HepG2 (cell line): ENCODE measurements around the gene LDLRAD4. TPM values are rescaled to one million over a fixed set of nuclear protein-coding genes. Genes with fewer than 3 reads are reported as not detected.

ENCODE experiments used
- ATAC-seq: fragments of 200-7000 bp; cut with Tn5 transposase; 3 replicates; pipeline ENCODE4 v1.9.1; 2020; ENCODE audit warnings: mild to moderate bottlenecking, moderate library complexity
- BruUV-seq: library from RNA; stranded (reverse); fragments of 400-500 nt; replicated peaks from 2 replicates; lab custom pipeline; 2021; lab: Mats Ljungman, UMichigan
- CTCF ChIA-PET: fragments of 300-600 bp; formaldehyde crosslinking; extraction: SDS; loops from one replicate; lab custom pipeline; 2021; ENCODE audit warnings: low total read pairs, inconsistent platforms, low intra/inter-chr PET ratio; lab: Yijun Ruan, JAX
- POLR2A ChIA-PET: fragments of 350-600 bp; sonication (Branson Sonifier 250); formaldehyde crosslinking; loops from one replicate; lab custom pipeline; 2020; ENCODE audit warnings: antibody characterized with exemption, inconsistent platforms; lab: Yijun Ruan, JAX
- DNase-seq: peaks from one replicate; pipeline ENCODE4 v3.0.0-alpha.2; 2015; ENCODE audit warnings: low spot score
- FAIRE-seq: peaks from 3 replicates; lab custom pipeline; 2011; peaks lifted over from hg19 to GRCh38; lab: Jason Lieb, UNC
- H2AFZ ChIP-seq: one replicate; pipeline ENCODE4 v1.6.1; 2011; ENCODE audit warnings: low read length, inconsistent platforms
- H3K27ac ChIP-seq: fragments of 300-600 bp; 3 replicates; pipeline ENCODE4 v1.8.0; 2011; ENCODE audit warnings: mixed run types, mild to moderate bottlenecking, mixed read lengths, low read length, inconsistent platforms; ENCODE audit not compliant: insufficient read depth; ENCODE audit errors: extremely low read length
- H3K27me3 ChIP-seq, 2 experiments: fragments of 200-600 bp in 1 of 2; 2 replicates in 1 of 2; 3 replicates in 1 of 2; pipeline versions ENCODE4 v1.6.0 to v1.8.0; 2011; ENCODE audit warnings: low read length in 2 of 2, mild to moderate bottlenecking in 2 of 2, moderate library complexity in 2 of 2, inconsistent platforms in 1 of 2; ENCODE audit not compliant: insufficient read depth in 2 of 2, control insufficient read depth in 1 of 2
- H3K36me3 ChIP-seq, 2 experiments: fragments of 200-600 bp in 1 of 2; replicated peaks in 1 of 2; 2 replicates in 1 of 2; 3 replicates in 1 of 2; pipeline versions ENCODE4 v1.5.1 to v1.8.0; 2011; ENCODE audit warnings: low read length in 2 of 2, inconsistent platforms in 1 of 2; ENCODE audit not compliant: insufficient read depth in 2 of 2, control insufficient read depth in 1 of 2
- H3K4me1 ChIP-seq: 2 replicates; pipeline ENCODE4 v1.5.1; 2012; ENCODE audit warnings: low read length, inconsistent platforms; ENCODE audit not compliant: insufficient read depth
- H3K4me2 ChIP-seq: 2 replicates; pipeline ENCODE4 v1.6.0; 2011; ENCODE audit warnings: low read depth, low read length, inconsistent platforms
- H3K4me3 ChIP-seq, 3 experiments: fragments of 200-600 bp in 1 of 3; sonication (generic), shearing (Covaris generic) in 1 of 3; replicated peaks in 1 of 3; 2 replicates each; pipeline ENCODE4 v1.5.1; 2011 to 2016; ENCODE audit warnings: low read length in 3 of 3, inconsistent platforms in 2 of 3, low read depth in 2 of 3, mild to moderate bottlenecking in 2 of 3, control low read depth in 1 of 3, mixed read lengths in 1 of 3; ENCODE audit not compliant: insufficient read depth in 1 of 3
- H3K79me2 ChIP-seq: one replicate; pipeline ENCODE4 v1.6.1; 2011; ENCODE audit warnings: low read length, inconsistent platforms; ENCODE audit not compliant: insufficient read depth
- H3K9ac ChIP-seq: 2 replicates; pipeline ENCODE4 v1.6.0; 2011; ENCODE audit warnings: mild to moderate bottlenecking, low read depth, low read length, inconsistent platforms; ENCODE audit not compliant: insufficient read depth
- H3K9me3 ChIP-seq: 2 replicates; pipeline ENCODE4 v1.5.1; 2012; ENCODE audit warnings: mild to moderate bottlenecking, low read length
- H4K20me1 ChIP-seq: 2 replicates; pipeline ENCODE4 v1.6.0; 2011; ENCODE audit warnings: inconsistent platforms, mild to moderate bottlenecking, low read length, moderate library complexity; ENCODE audit not compliant: insufficient read depth
- AHR ChIP-seq: IDR thresholded peaks from 2 replicates; pipeline ENCODE4 v1.6.1; 2018; ENCODE audit warnings: missing genetic modification reagents, missing compliant biosample characterization
- HNF4G ChIP-seq, 2 experiments: sonication (generic) in 1 of 2; formaldehyde crosslinking in 1 of 2; IDR thresholded peaks; 2 replicates each; pipeline versions ENCODE4 v1.4.0 to v1.6.1; 2011 to 2020; ENCODE audit warnings: borderline replicate concordance in 2 of 2, low read depth in 2 of 2, mild to moderate bottlenecking in 2 of 2, low read length in 1 of 2, missing genetic modification reagents in 1 of 2, moderate library complexity in 1 of 2
- NFYB ChIP-seq: sonication (generic); formaldehyde crosslinking; IDR thresholded peaks from 2 replicates; pipeline ENCODE4 v1.4.0; 2020; ENCODE audit warnings: missing genetic modification reagents
- RBFOX2 ChIP-seq: fragments of 200-400 bp; formaldehyde crosslinking; IDR thresholded peaks from 2 replicates; pipeline ENCODE4 v1.6.1; 2017; ENCODE audit warnings: low read depth, mild to moderate bottlenecking, low read length
- SRY ChIP-seq: sonication (generic); formaldehyde crosslinking; IDR thresholded peaks from 2 replicates; pipeline ENCODE4 v1.8.0; 2022; ENCODE audit warnings: mild to moderate bottlenecking, missing genetic modification reagents
- ZBTB34 ChIP-seq: sonication (generic); formaldehyde crosslinking; IDR thresholded peaks from 2 replicates; pipeline ENCODE4 v1.8.0; 2022; ENCODE audit warnings: mild to moderate bottlenecking, missing genetic modification reagents
- ZBTB44 ChIP-seq: sonication (generic); formaldehyde crosslinking; IDR thresholded peaks from 2 replicates; pipeline ENCODE4 v1.4.0; 2020; ENCODE audit warnings: missing genetic modification reagents
- ZBTB7B ChIP-seq: sonication (generic); formaldehyde crosslinking; IDR thresholded peaks from 2 replicates; pipeline ENCODE4 v1.4.0; 2020; ENCODE audit warnings: missing genetic modification reagents
- ZNF260 ChIP-seq: sonication (generic); formaldehyde crosslinking; IDR thresholded peaks from 2 replicates; pipeline ENCODE4 v1.4.0; 2020; ENCODE audit warnings: missing genetic modification reagents, low read depth, mild to moderate bottlenecking, borderline replicate concordance
- ZNF274 ChIP-seq: sonication (generic); formaldehyde crosslinking; IDR thresholded peaks from 2 replicates; pipeline ENCODE4 v1.5.1; 2020; ENCODE audit warnings: mild to moderate bottlenecking, missing genetic modification reagents
- ZNF430 ChIP-seq: sonication (generic); formaldehyde crosslinking; IDR thresholded peaks from 2 replicates; pipeline ENCODE4 v1.9.0; 2021; ENCODE audit warnings: mild to moderate bottlenecking, missing genetic modification reagents
- ZNF598 ChIP-seq: sonication (generic); formaldehyde crosslinking; IDR thresholded peaks from 2 replicates; pipeline ENCODE4 v1.5.1; 2020; ENCODE audit warnings: mild to moderate bottlenecking, missing genetic modification reagents, borderline replicate concordance
- ZNF605 ChIP-seq: sonication (generic); formaldehyde crosslinking; IDR thresholded peaks from 2 replicates; pipeline ENCODE4 v1.8.0; 2022; ENCODE audit warnings: mild to moderate bottlenecking, missing genetic modification reagents
- ZNF800 ChIP-seq: sonication (generic); formaldehyde crosslinking; IDR thresholded peaks from 2 replicates; pipeline ENCODE4 v1.4.0; 2020; ENCODE audit warnings: missing genetic modification reagents
- WGBS: methylation state at CpG from one replicate; pipeline ENCODE4 v1.1.6; 2017; ENCODE audit warnings: low lambda C conversion rate; 5-methylcytosine and 5-hydroxymethylcytosine counted together
- in situ Hi-C: cut with HindIII; loops from 2 replicates; pipeline ENCODE4 v1.10.0; 2017; ENCODE audit warnings: low pct_unique_long_range_greater_than_20kb; ENCODE audit not compliant: extremely low pct_ligation_motif_present
- intact Hi-C: fragments of 100-400 bp; cut with micrococcal nuclease; formaldehyde crosslinking; loops from one replicate; pipeline ENCODE4 v1.10.0; 2022; ENCODE audit not compliant: unreplicated experiment
- polyA plus RNA-seq, 8 experiments: library from polyadenylated mRNA; depleted of rRNA in 3 of 8; stranded (reverse) in 7 of 8; unstranded in 1 of 8; fragments of >200 nt; fragmentation: Illumina TruSeq in 4 of 8; extraction: Trizol in 4 of 8; gene quantifications; 2 replicates each; pipeline versions ENCODE4 v1.2.1 to v1.2.3, GENCODE V29; 2011 to 2016; ENCODE audit warnings: low read depth in 4 of 8, missing spikeins in 1 of 8, mixed read lengths in 1 of 8; ENCODE audit not compliant: insufficient read depth in 1 of 8
- total RNA-seq, 5 experiments: library from RNA; depleted of rRNA; stranded (reverse); fragments of >200 nt; fragmentation: Illumina TruSeq; extraction: Trizol; gene quantifications; 2 replicates each; pipeline ENCODE4 v1.2.3, GENCODE V29; 2016; ENCODE audit warnings: low read depth in 1 of 5
- TF ChIP-seq, protein P1 (sequence below): sonication (generic); formaldehyde crosslinking; IDR thresholded peaks from 2 replicates; pipeline ENCODE4 v1.5.1; 2020; ENCODE audit warnings: missing genetic modification reagents, mild to moderate bottlenecking, borderline replicate concordance
- TF ChIP-seq, protein P2 (sequence below), 2 experiments: sonication (generic) in 1 of 2; formaldehyde crosslinking in 1 of 2; IDR thresholded peaks; 2 replicates each; pipeline versions ENCODE4 v1.4.0 to v1.6.1; 2018 to 2020; ENCODE audit warnings: missing genetic modification reagents in 2 of 2, borderline replicate concordance in 1 of 2, low read depth in 1 of 2, mild to moderate bottlenecking in 1 of 2, missing biosample characterization in 1 of 2

Gene LDLRAD4
- total and polyA plus RNA-seq, 2 of the 13 experiments (the other 11 are each of a cell fraction or from before 2014, with no cell fraction given): 13.6 to 20.9 TPM

DNA sequence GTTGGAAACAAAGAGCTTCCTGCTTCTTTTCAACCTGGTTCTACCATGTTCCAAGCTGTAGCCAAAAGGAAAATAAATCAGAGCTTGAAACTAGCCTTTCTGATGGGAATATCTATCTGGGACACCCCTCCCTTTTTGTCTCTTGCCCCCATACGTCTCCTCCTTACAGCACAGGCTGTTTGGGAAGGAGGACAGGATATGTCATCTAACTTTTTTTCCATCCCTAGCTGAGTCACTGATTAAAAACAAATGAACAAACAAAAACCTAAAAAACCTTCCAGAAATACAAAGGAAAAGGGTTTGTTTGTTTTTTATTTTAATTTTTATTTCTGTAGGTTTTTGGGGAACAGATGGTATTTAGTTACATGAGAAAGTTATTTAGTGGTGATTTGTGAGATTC, 356.2 kb downstream of the LDLRAD4 start (continued):
- TF ChIP-seq, protein P1, sequence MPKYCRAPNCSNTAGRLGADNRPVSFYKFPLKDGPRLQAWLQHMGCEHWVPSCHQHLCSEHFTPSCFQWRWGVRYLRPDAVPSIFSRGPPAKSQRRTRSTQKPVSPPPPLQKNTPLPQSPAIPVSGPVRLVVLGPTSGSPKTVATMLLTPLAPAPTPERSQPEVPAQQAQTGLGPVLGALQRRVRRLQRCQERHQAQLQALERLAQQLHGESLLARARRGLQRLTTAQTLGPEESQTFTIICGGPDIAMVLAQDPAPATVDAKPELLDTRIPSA (CRISPR knock-in tag): no peak
- no peak for TF ChIP-seq ZBTB7B (CRISPR knock-in tag)
- no peak for TF ChIP-seq ZBTB34 (CRISPR knock-in tag)
- TF ChIP-seq, protein P2, sequence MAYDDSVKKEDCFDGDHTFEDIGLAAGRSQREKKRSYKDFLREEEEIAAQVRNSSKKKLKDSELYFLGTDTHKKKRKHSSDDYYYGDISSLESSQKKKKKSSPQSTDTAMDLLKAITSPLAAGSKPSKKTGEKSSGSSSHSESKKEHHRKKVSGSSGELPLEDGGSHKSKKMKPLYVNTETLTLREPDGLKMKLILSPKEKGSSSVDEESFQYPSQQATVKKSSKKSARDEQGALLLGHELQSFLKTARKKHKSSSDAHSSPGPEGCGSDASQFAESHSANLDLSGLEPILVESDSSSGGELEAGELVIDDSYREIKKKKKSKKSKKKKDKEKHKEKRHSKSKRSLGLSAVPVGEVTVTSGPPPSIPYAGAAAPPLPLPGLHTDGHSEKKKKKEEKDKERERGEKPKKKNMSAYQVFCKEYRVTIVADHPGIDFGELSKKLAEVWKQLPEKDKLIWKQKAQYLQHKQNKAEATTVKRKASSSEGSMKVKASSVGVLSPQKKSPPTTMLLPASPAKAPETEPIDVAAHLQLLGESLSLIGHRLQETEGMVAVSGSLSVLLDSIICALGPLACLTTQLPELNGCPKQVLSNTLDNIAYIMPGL (CRISPR knock-in tag; IDR thresholded peaks at IDR 0.05; ENCODE audit: borderline replicate concordance in 1 of 2, low read depth in 1 of 2): no peak
- no peak for TF ChIP-seq RBFOX2
- no peak for TF ChIP-seq ZNF800

GRCh38 chr18:13576598-13576997, 358.0 kb downstream of the LDLRAD4 start:
- POLR2A ChIA-PET: no interaction called here
- H4K20me1 ChIP-seq: peaks cover 5% of the 10 kb centered on the region; the same call in 1 of the 2 replicates
- H3K36me3 ChIP-seq: no peaks in the 10 kb centered on the region
- no TSS peak for BruUV-seq
- no peak for DNase-seq
- in situ Hi-C loops: no loop called here
- H2AFZ ChIP-seq: no peak overlapping the region
- H3K4me1 ChIP-seq: no peaks in the 10 kb centered on the region
- no peak overlapping the region for H3K4me2 ChIP-seq
- H3K27me3 ChIP-seq: no peaks in the 10 kb centered on the region
- 97% methylated on average over 6 of the region's 6 CpGs for WGBS
- FAIRE-seq: no peak
- H3K79me2 ChIP-seq: no peaks in the 10 kb centered on the region
- intact Hi-C loops: no loop called here
- no peak for ATAC-seq
- no peak overlapping the region for H3K27ac ChIP-seq
- H3K9me3 ChIP-seq: no peaks in the 10 kb centered on the region
- no peak overlapping the region for H3K4me3 ChIP-seq
- no peak overlapping the region for H3K9ac ChIP-seq
- CTCF ChIA-PET: no interaction called here
- TF ChIP-seq ZNF274 (CRISPR knock-in tag) (no peak), ZNF260 (no peak), AHR (CRISPR knock-in tag) (no peak), ZNF430 (CRISPR knock-in tag) (no peak), SRY (CRISPR knock-in tag) (no peak), HNF4G (IDR thresholded peaks at IDR 0.05; ENCODE audit: borderline replicate concordance, low read depth, low read length) (no peak), HNF4G (CRISPR knock-in tag; IDR thresholded peaks at IDR 0.05; ENCODE audit: borderline replicate concordance, low read depth) (no peak), ZNF605 (CRISPR knock-in tag) (no peak), ZNF598 (no peak), ZBTB44 (no peak), NFYB (CRISPR knock-in tag) (no peak)
